Stimulated activated CD4-positive, alpha-beta T cell treated with anti-CD3 and anti-CD28 coated beads, Interleukin-15, amount 100 ng/mL, for 1 hour (primary cell): ENCODE results near the gene SLC7A10.
"Not testable (repeated sequence)": the region's sequence is repeated elsewhere in the genome, so short reads cannot be mapped to it uniquely, and the experiment has no call there.

Experiments used
- DNase-seq, 2 donors: peaks; one replicate each; pipeline ENCODE4 v3.0.0-alpha.2; 2020; ENCODE audit warnings: low read depth in 1 of 2, low spot score in 1 of 2

Gene SLC7A10

GRCh38 chr19:33219261-33219815 lies 6.3 kb downstream of the SLC7A10 start:
- DNase-seq, result no peak

GRCh38 chr19:33217881-33218280 lies 7.8 kb downstream of the SLC7A10 start:
- DNase-seq, result no peak

GRCh38 chr19:33216198-33216830 lies 9.3 kb downstream of the SLC7A10 start:
- no peak for DNase-seq

- DNase-seq, result no peak
Observed at GRCh38 chr19:33215438-33216197, 10.0 kb downstream of the SLC7A10 start.

- no peak for DNase-seq
Observed at GRCh38 chr19:33214596-33214995, 11.1 kb downstream of the SLC7A10 start.

- DNase-seq, result no peak
Observed at GRCh38 chr19:33212436-33213172, 13.0 kb downstream of the SLC7A10 start.

GRCh38 chr19:33211794-33212435 lies 13.7 kb downstream of the SLC7A10 start:
- no peak for DNase-seq

GRCh38 chr19:33210266-33210940 lies 15.2 kb downstream of the SLC7A10 start:
- no peak for DNase-seq

GRCh38 chr19:33209850-33210230 lies 15.8 kb downstream of the SLC7A10 start:
- not testable (repeated sequence) for DNase-seq

- DNase-seq, result no peak
Observed at GRCh38 chr19:33208904-33209849, 16.5 kb downstream of the SLC7A10 start.

GRCh38 chr19:33208371-33208895 lies 17.2 kb downstream of the SLC7A10 start:
- DNase-seq, result no peak

GRCh38 chr19:33207903-33208302 lies 17.7 kb downstream of the SLC7A10 start:
- no peak for DNase-seq

GRCh38 chr19:33207040-33207620 lies 18.5 kb downstream of the SLC7A10 start:
- DNase-seq, result no peak

- DNase-seq, result no peak
Observed at GRCh38 chr19:33206261-33207039, 19.2 kb downstream of the SLC7A10 start.

- no peak for DNase-seq
Observed at GRCh38 chr19:33205531-33206260, 20.0 kb downstream of the SLC7A10 start.

GRCh38 chr19:33205110-33205509 lies 20.5 kb downstream of the SLC7A10 start:
- no peak for DNase-seq

GRCh38 chr19:33204136-33204973 lies 21.3 kb downstream of the SLC7A10 start:
- no peak for DNase-seq
